HG03520 (cell line): ENCODE data around the gene SEPTIN5.
"Not testable (repeated sequence)": the region's sequence is repeated elsewhere in the genome, so short reads cannot be mapped to it uniquely, and the experiment has no call there.

Experiments
- ATAC-seq: cut with Tn5 transposase; IDR thresholded peaks from one replicate; pipeline ENCODE4 v1.9.1; 2021; ENCODE audit warnings: mild to moderate bottlenecking, moderate library complexity; ENCODE audit not compliant: unreplicated experiment

SEPTIN5 gene

GRCh38 chr22:19714312-19715187 is at the start of gene SEPTIN5:
Gene SEPTIN5, plus strand, starts transcription at chr22:19714503. Its CDS starts 86 bp downstream, at chr22:19714589.
- ATAC-seq, result no peak

GRCh38 chr22:19664951-19665783 is 49.1 kb upstream of the SEPTIN5 start:
- no peak for ATAC-seq

GRCh38 chr22:19665784-19666672 is 48.3 kb upstream of the SEPTIN5 start:
- ATAC-seq, result no peak

- no peak for ATAC-seq
Measured at GRCh38 chr22:19666673-19667593, 47.4 kb upstream of the SEPTIN5 start.

GRCh38 chr22:19667872-19668740 is 46.2 kb upstream of the SEPTIN5 start:
- no peak for ATAC-seq

- ATAC-seq, result no peak
Measured at GRCh38 chr22:19668748-19669147, 45.6 kb upstream of the SEPTIN5 start.

GRCh38 chr22:19669570-19669969 is 44.7 kb upstream of the SEPTIN5 start:
- ATAC-seq, result no peak

GRCh38 chr22:19671316-19671715 is 43.0 kb upstream of the SEPTIN5 start:
- no peak for ATAC-seq

GRCh38 chr22:19672054-19672776 is 42.1 kb upstream of the SEPTIN5 start:
- ATAC-seq, result no peak

GRCh38 chr22:19673660-19674059 is 40.6 kb upstream of the SEPTIN5 start:
- no peak for ATAC-seq

- ATAC-seq, result no peak
Measured at GRCh38 chr22:19674129-19674928, 40.0 kb upstream of the SEPTIN5 start.

- no peak for ATAC-seq
Measured at GRCh38 chr22:19674929-19675253, 39.4 kb upstream of the SEPTIN5 start.

GRCh38 chr22:19675428-19675827 is 38.9 kb upstream of the SEPTIN5 start:
- no peak for ATAC-seq

- not testable (repeated sequence) for ATAC-seq
Measured at GRCh38 chr22:19676437-19676836, 37.9 kb upstream of the SEPTIN5 start.

- no peak for ATAC-seq
Measured at GRCh38 chr22:19678949-19679521, 35.3 kb upstream of the SEPTIN5 start.

- no peak for ATAC-seq
Measured at GRCh38 chr22:19679522-19680101, 34.7 kb upstream of the SEPTIN5 start.
